Upper lobe of right lung (tissue), 1 donor: Measurements from ENCODE around the gene GNAL. TPM values are rescaled to one million over a fixed set of nuclear protein-coding genes. Genes with fewer than 3 reads are reported as not detected.

Experiments
- ATAC-seq: fragments of 200-7000 bp; cut with Tn5 transposase; one replicate; pipeline ENCODE4 v1.9.1; 2020; ENCODE audit warnings: mild to moderate bottlenecking, moderate library complexity
- DNase-seq: peaks from one replicate; pipeline ENCODE4 v3.0.0-alpha.2; 2020
- H3K27ac ChIP-seq: fragments of 200-600 bp; one replicate; pipeline ENCODE4 v1.8.0; 2022
- H3K27me3 ChIP-seq: fragments of 200-600 bp; one replicate; pipeline ENCODE4 v1.8.0; 2022; ENCODE audit warnings: mild to moderate bottlenecking
- H3K36me3 ChIP-seq: fragments of 200-600 bp; one replicate; pipeline ENCODE4 v1.8.0; 2022
- H3K4me1 ChIP-seq: fragments of 200-600 bp; one replicate; pipeline ENCODE4 v1.8.0; 2022
- H3K4me3 ChIP-seq: fragments of 200-600 bp; one replicate; pipeline ENCODE4 v1.8.0; 2022; ENCODE audit warnings: mild to moderate bottlenecking
- H3K9me3 ChIP-seq: fragments of 200-600 bp; one replicate; pipeline ENCODE4 v1.8.0; 2022
- intact Hi-C: fragments of 100-400 bp; cut with DNase I; formaldehyde crosslinking; loops from one replicate; pipeline ENCODE4 v1.11.0; 2022
- microRNA-seq: library from miRNA; unstranded; fragments of <30 nt; microRNA quantifications from one replicate; pipeline ENCODE4 v1.2.0, GENCODE V29; 2020; ENCODE audit warnings: borderline microRNAs expressed
- total RNA-seq: library from RNA; stranded (reverse); fragmentation: NEBNext Ultra II Directional; extraction: Animal tissue kit (Norgen Biotek cat#: 25700); gene quantifications from one replicate; pipeline ENCODE4 v1.2.1, GENCODE V29; 2021
- TF ChIP-seq, protein P1 (sequence below): fragments of 200-600 bp; IDR thresholded peaks from one replicate; pipeline ENCODE4 v1.8.0; 2022; ENCODE audit warnings: antibody characterized with exemption
- donor health status: DM: no; HTN: yes; CAD: no; lungs with severe emphysema.

Gene GNAL
- total RNA-seq, 1 donor from 2014 or later = 4.3 TPM

DNA sequence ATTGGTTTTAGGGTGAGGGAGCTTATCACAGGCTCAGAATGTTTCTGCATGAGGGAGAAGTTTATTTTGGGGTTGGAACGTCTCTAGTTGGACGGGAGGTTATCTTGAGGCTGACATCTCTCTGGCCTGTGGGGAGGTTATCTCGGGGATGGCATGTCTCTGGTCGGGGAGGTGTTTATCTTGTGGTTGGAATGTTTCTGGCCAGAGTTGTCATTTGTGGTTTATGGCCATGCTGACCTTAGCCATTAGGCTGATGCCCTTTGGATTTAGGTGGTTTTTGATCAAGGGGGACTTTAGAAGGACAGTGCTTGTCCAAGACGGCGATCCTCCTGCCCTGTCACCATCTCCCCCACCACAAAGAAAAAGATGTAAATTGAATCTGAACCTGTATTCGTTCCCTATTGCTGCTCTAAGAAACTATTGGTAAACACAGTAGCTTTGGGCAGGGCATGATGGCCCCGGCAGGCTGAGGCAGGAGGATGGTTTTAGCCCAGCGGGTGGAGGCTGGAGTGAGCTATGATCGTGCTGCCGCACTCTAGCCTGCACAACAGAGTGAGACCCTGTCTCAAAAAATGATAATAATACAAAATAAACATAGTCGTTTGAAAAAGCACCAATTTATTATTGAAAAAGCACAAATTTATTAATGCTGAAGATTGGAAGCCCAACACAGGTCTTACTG is 236.9 kb downstream of the GNAL start:
- Histone ChIP-seq H3K27ac (no peak overlapping the region), H3K9me3 (no peaks in the 10 kb centered on the region), H3K4me3 (no peak overlapping the region), H3K27me3 (no peaks in the 10 kb centered on the region), H3K36me3 (no peaks in the 10 kb centered on the region), H3K4me1 (no peaks in the 10 kb centered on the region)
- intact Hi-C loops = no loop called here
- TF ChIP-seq, protein P1, sequence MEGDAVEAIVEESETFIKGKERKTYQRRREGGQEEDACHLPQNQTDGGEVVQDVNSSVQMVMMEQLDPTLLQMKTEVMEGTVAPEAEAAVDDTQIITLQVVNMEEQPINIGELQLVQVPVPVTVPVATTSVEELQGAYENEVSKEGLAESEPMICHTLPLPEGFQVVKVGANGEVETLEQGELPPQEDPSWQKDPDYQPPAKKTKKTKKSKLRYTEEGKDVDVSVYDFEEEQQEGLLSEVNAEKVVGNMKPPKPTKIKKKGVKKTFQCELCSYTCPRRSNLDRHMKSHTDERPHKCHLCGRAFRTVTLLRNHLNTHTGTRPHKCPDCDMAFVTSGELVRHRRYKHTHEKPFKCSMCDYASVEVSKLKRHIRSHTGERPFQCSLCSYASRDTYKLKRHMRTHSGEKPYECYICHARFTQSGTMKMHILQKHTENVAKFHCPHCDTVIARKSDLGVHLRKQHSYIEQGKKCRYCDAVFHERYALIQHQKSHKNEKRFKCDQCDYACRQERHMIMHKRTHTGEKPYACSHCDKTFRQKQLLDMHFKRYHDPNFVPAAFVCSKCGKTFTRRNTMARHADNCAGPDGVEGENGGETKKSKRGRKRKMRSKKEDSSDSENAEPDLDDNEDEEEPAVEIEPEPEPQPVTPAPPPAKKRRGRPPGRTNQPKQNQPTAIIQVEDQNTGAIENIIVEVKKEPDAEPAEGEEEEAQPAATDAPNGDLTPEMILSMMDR = no peak
- ATAC-seq (no peak), DNase-seq (no peak)

DNA sequence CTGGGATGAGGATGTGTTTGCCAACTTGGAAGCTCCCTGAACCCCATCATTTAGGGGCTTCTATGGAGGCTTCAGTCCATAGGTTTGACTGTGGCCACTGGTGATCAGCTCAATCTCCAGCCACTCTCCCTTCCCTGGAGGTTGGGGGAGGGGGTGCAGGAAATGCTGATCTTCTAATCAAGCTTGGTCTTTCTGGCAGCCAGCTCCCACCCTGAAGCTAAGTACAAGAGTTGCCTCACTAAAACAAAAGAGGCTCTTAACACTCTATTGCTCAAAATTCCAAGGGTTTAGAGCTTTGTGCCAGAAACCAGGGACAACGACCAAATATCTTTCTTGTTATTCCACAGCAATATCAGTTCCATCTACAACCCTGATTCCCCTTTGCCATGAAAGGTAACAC is 238.4 kb downstream of the GNAL start:
- no peaks in the 10 kb centered on the region for H3K9me3 ChIP-seq
- H3K4me3 ChIP-seq = no peak overlapping the region
- H3K36me3 ChIP-seq = no peaks in the 10 kb centered on the region
- no peaks in the 10 kb centered on the region for H3K27me3 ChIP-seq
- H3K4me1 ChIP-seq = no peaks in the 10 kb centered on the region
- intact Hi-C loops = no loop called here
- TF ChIP-seq, protein P1 = no peak
- DNase-seq (no peak), ATAC-seq (peak; percentile 45)
- no peak overlapping the region for H3K27ac ChIP-seq

DNA sequence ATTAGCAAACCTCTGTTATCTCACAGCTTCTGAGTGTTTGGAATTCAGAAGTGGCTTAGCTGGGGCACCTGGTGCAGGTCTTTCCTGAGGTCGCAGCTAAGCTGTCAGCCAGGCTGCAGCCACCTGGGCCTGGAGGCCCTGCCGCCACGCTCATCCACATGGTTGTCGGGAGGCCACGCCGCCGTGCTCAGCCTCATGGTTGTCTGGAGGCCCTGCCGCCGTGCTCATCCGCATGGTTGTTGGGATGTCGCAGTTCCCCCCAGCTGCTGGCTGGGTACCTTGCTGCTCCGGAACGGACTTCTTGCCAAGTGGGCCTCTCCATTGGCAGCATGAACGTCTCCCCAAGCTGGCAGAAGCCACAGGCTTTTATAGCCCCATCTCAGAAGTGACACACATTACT is 243.3 kb downstream of the GNAL start:
- DNase-seq = no peak
- no peaks in the 10 kb centered on the region for H3K9me3 ChIP-seq
- no peak overlapping the region for H3K27ac ChIP-seq
- no peak for ATAC-seq
- TF ChIP-seq, protein P1 = no peak
- H3K4me3 ChIP-seq = no peak overlapping the region
- no peaks in the 10 kb centered on the region for H3K27me3 ChIP-seq
- no peaks in the 10 kb centered on the region for H3K4me1 ChIP-seq
- H3K36me3 ChIP-seq = no peaks in the 10 kb centered on the region
- intact Hi-C loops = loop anchor here (10.0 kb wide), 1 partner anchor 62 kb away; no protein-coding TSS in a partner anchor

Small RNAs within 50 kb of the gene (microRNA-seq; reads per million reads assigned to microRNA genes)
- gene MIR7153 = not detected

Other genes with a start within 250 kb of the GNAL start
- not detected for gene SLC35G4, start 79.7 kb upstream of the GNAL start, total RNA-seq
- 42.6 TPM for gene CHMP1B, start 162.1 kb downstream of the GNAL start, total RNA-seq
- gene MPPE1, start 219.1 kb downstream of the GNAL start, total RNA-seq = 67.0 TPM